Epithelial cell of prostate (primary cell): ENCODE results near the gene UQCRH.
"Not testable (repeated sequence)": the region's sequence is repeated elsewhere in the genome, so short reads cannot be mapped to it uniquely, and the experiment has no call there.

Experiments
- DNase-seq: peaks from one replicate; pipeline ENCODE4 v3.0.0-alpha.2; 2011; ENCODE audit warnings: low read depth, low spot score
- H3K27ac ChIP-seq: fragments of 450-650 bp; 2 replicates; pipeline ENCODE4 v1.5.1; 2017; ENCODE audit warnings: mild to moderate bottlenecking

Gene UQCRH

DNA sequence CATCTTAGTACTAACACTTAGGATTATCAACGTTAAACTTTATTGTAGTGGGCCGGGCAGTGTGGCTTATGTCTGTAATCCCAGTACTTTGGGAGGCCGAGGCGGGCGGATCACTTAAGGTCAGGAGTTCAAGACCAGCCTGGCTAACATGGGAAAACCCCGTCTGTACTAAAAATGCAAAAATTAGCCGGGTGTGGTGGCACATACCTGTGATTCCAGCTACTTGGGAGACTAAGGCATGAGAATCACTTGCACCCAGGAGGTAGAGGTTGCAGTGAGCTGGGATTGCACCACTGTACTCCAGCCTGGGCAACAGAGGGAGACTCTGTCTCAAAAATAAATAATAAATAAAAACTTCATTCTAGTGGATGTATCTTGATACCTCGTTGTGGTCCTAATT, 62.3 kb downstream of the UQCRH start:
- not testable (repeated sequence) for H3K27ac ChIP-seq, DNase-seq
